HG02870 (cell line): ENCODE results near the gene GPR108.
"Not testable (repeated sequence)": the region's sequence is repeated elsewhere in the genome, so short reads cannot be mapped to it uniquely, and the experiment has no call there.

ENCODE experiments used
- ATAC-seq: cut with Tn5 transposase; IDR thresholded peaks from one replicate; pipeline ENCODE4 v1.9.1; 2021; ENCODE audit warnings: mild to moderate bottlenecking, moderate library complexity; ENCODE audit not compliant: unreplicated experiment

GPR108 gene

GRCh38 chr19:6761053-6761676 is 23.8 kb upstream of the GPR108 start:
- ATAC-seq: no peak

GRCh38 chr19:6760606-6761005 is 23.2 kb upstream of the GPR108 start:
- ATAC-seq: no peak

GRCh38 chr19:6754653-6755463 is 17.5 kb upstream of the GPR108 start:
- no peak for ATAC-seq

- ATAC-seq: no peak
Observed at GRCh38 chr19:6754136-6754535, 16.8 kb upstream of the GPR108 start.

- peak; percentile 63 for ATAC-seq
Observed at GRCh38 chr19:6753178-6754031, 16.0 kb upstream of the GPR108 start.

GRCh38 chr19:6752256-6753177 is 15.1 kb upstream of the GPR108 start:
- ATAC-seq: no peak

GRCh38 chr19:6751189-6751588 is 13.8 kb upstream of the GPR108 start:
- ATAC-seq: no peak

- ATAC-seq: no peak
Observed at GRCh38 chr19:6750062-6750461, 12.7 kb upstream of the GPR108 start.

- not testable (repeated sequence) for ATAC-seq
Observed at GRCh38 chr19:6748543-6748942, 11.2 kb upstream of the GPR108 start.

GRCh38 chr19:6745965-6746364 is 8.6 kb upstream of the GPR108 start:
- ATAC-seq: no peak

- no peak for ATAC-seq
Observed at GRCh38 chr19:6744381-6745301, 7.3 kb upstream of the GPR108 start.

- ATAC-seq: no peak
Observed at GRCh38 chr19:6743714-6744380, 6.5 kb upstream of the GPR108 start.

GRCh38 chr19:6743066-6743465 is 5.7 kb upstream of the GPR108 start:
- no peak for ATAC-seq

- ATAC-seq: no peak
Observed at GRCh38 chr19:6740589-6741343, 3.4 kb upstream of the GPR108 start.

GRCh38 chr19:6739883-6740588 is 2.7 kb upstream of the GPR108 start:
- ATAC-seq: no peak

GRCh38 chr19:6739390-6739882 is 2.1 kb upstream of the GPR108 start, which contains the start of gene TRIP10:
Gene TRIP10 (plus strand): TSS chr19:6739680. CDS start chr19:6739762, 82 bp downstream.
- no peak for ATAC-seq

GRCh38 chr19:6738787-6739389 is 1.5 kb upstream of the GPR108 start:
- ATAC-seq: no peak
